CD4-positive, CD25-positive, alpha-beta regulatory T cell (primary cell): ENCODE measurements around the gene C1orf159. TPM values are rescaled to one million over a fixed set of nuclear protein-coding genes. Genes with fewer than 3 reads are reported as not detected.

Experiments used
- ATAC-seq, 2 donors: fragments of 150-1000 bp; cut with Tn5 transposase; one replicate each; pipeline ENCODE4 v1.10.0; 2021; ENCODE audit warnings: low read depth in 2 of 2, moderate number of reproducible peaks in 2 of 2, moderate library complexity in 1 of 2
- DNase-seq, 3 donors: peaks; one replicate each; pipeline versions ENCODE4 v3.0.0 to v3.0.0-alpha.2; 2012 to 2022; ENCODE audit warnings: mixed read lengths in 1 of 3
- H3K27ac ChIP-seq: one replicate; pipeline ENCODE4 v1.7.0; 2013; ENCODE audit warnings: mild to moderate bottlenecking, low read length; ENCODE audit not compliant: insufficient read depth, poor library complexity, severe bottlenecking
- H3K27me3 ChIP-seq: one replicate; pipeline ENCODE4 v1.7.0; 2013; ENCODE audit warnings: low read length; ENCODE audit not compliant: control insufficient read depth, insufficient read depth
- H3K36me3 ChIP-seq: one replicate; pipeline ENCODE4 v1.7.0; 2013; ENCODE audit warnings: mild to moderate bottlenecking, low read length, moderate library complexity; ENCODE audit not compliant: control insufficient read depth, insufficient read depth
- H3K4me1 ChIP-seq: 2 replicates; pipeline ENCODE4 v1.7.0; 2013; ENCODE audit warnings: mild to moderate bottlenecking, low read length; ENCODE audit not compliant: insufficient read depth, control insufficient read depth, poor library complexity, severe bottlenecking
- H3K4me3 ChIP-seq: one replicate; pipeline ENCODE4 v1.7.0; 2013; ENCODE audit warnings: low read depth, mild to moderate bottlenecking, low read length, moderate library complexity
- H3K9me3 ChIP-seq, 2 experiments: 1 replicate in 1 of 2; 2 replicates in 1 of 2; pipeline ENCODE4 v1.7.0; 2013; ENCODE audit warnings: low read length in 2 of 2, mild to moderate bottlenecking in 1 of 2, moderate library complexity in 1 of 2; ENCODE audit not compliant: control insufficient read depth in 2 of 2
- H3K27ac Mint-ChIP-seq, 3 donors: one replicate each; pipeline ENCODE4 v1.8.0; 2020 to 2022; ENCODE audit warnings: mild to moderate bottlenecking in 3 of 3, mixed read lengths in 3 of 3, moderate library complexity in 2 of 3
- H3K27me3 Mint-ChIP-seq: one replicate; pipeline ENCODE4 v1.8.0; 2022; ENCODE audit warnings: mild to moderate bottlenecking, mixed read lengths
- H3K36me3 Mint-ChIP-seq: one replicate; pipeline ENCODE4 v1.8.0; 2020; ENCODE audit warnings: mixed read lengths
- H3K4me1 Mint-ChIP-seq, 4 donors: one replicate each; pipeline ENCODE4 v1.8.0; 2020 to 2022; ENCODE audit warnings: mixed read lengths in 4 of 4, mild to moderate bottlenecking in 1 of 4
- H3K4me3 Mint-ChIP-seq, 4 donors: one replicate each; pipeline ENCODE4 v1.8.0; 2020 to 2022; ENCODE audit warnings: mild to moderate bottlenecking in 4 of 4, mixed read lengths in 4 of 4, moderate library complexity in 3 of 4
- H3K9me3 Mint-ChIP-seq, 7 donors: one replicate each; pipeline ENCODE4 v1.8.0; 2020 to 2022; ENCODE audit warnings: mixed read lengths in 7 of 7, mild to moderate bottlenecking in 3 of 7, moderate library complexity in 2 of 7
- polyA plus RNA-seq, 4 donors: library from polyadenylated mRNA; unstranded; fragments of 300-500 nt; fragmentation: Illumina TruSeq; gene quantifications; one replicate each; pipeline ENCODE4 v1.2.3, GENCODE V29; 2021
- total RNA-seq: library from RNA; stranded (reverse); gene quantifications from one replicate; pipeline ENCODE4 v1.2.3, GENCODE V29; 2022

Gene C1orf159
- total and polyA plus RNA-seq, 5 donors from 2014 or later, result 3.0 to 20.0 (median 4.9) TPM

- Mint-ChIP-seq H3K4me3 (peak overlapping the region in 1 of 4 donors; percentile 21), H3K36me3 (no peaks in the 10 kb centered on the region), H3K27ac (no peak overlapping the region), H3K4me1 (peaks cover 0 to 10% (median 2%) of the 10 kb centered on the region in 4 donors), H3K27me3 (peaks cover 10% of the 10 kb centered on the region), H3K9me3 (no peaks in the 10 kb centered on the region)
- Histone ChIP-seq H3K9me3 (no peaks in the 10 kb centered on the region), H3K27me3 (no peaks in the 10 kb centered on the region), H3K27ac (no peak overlapping the region), H3K36me3 (no peaks in the 10 kb centered on the region), H3K4me1 (peaks cover 9% of the 10 kb centered on the region), H3K4me3 (no peak overlapping the region)
- peak; percentile 84 to 92 for ATAC-seq
- peak; percentile 69 to 81 (median 80) for DNase-seq
Observed at GRCh38 chr1:1122078-1122811, 6.4 kb upstream of the C1orf159 start.

- Mint-ChIP-seq H3K27me3 (peaks cover 10% of the 10 kb centered on the region), H3K4me1 (peaks cover 0 to 13% (median 2%) of the 10 kb centered on the region in 4 donors), H3K36me3 (no peaks in the 10 kb centered on the region), H3K4me3 (no peak overlapping the region), H3K27ac (no peak overlapping the region), H3K9me3 (no peaks in the 10 kb centered on the region)
- ATAC-seq, result no peak
- no peaks in the 10 kb centered on the region for H3K36me3 ChIP-seq
- no peak for DNase-seq
- H3K9me3 ChIP-seq, result no peaks in the 10 kb centered on the region
- H3K4me1 ChIP-seq, result peaks cover 11% of the 10 kb centered on the region
- no peaks in the 10 kb centered on the region for H3K27me3 ChIP-seq
- no peak overlapping the region for H3K4me3 ChIP-seq
- no peak overlapping the region for H3K27ac ChIP-seq
Observed at GRCh38 chr1:1121611-1122077, 5.8 kb upstream of the C1orf159 start.

GRCh38 chr1:1120866-1121591 lies 5.1 kb upstream of the C1orf159 start:
- Mint-ChIP-seq H3K9me3 (no peaks in the 10 kb centered on the region), H3K36me3 (no peaks in the 10 kb centered on the region), H3K4me1 (peaks cover 0 to 14% (median 3%) of the 10 kb centered on the region in 4 donors), H3K27ac (no peak overlapping the region), H3K4me3 (no peak overlapping the region), H3K27me3 (peaks cover 10% of the 10 kb centered on the region)
- ATAC-seq, result no peak
- no peaks in the 10 kb centered on the region for H3K9me3 ChIP-seq
- H3K4me3 ChIP-seq, result no peak overlapping the region
- H3K36me3 ChIP-seq, result no peaks in the 10 kb centered on the region
- H3K27me3 ChIP-seq, result no peaks in the 10 kb centered on the region
- H3K4me1 ChIP-seq, result peaks cover 17% of the 10 kb centered on the region
- DNase-seq, result no peak
- no peak overlapping the region for H3K27ac ChIP-seq

- no peaks in the 10 kb centered on the region for H3K9me3 Mint-ChIP-seq
- DNase-seq (no peak), ATAC-seq (no peak)
- H3K4me1 Mint-ChIP-seq, result peaks cover 0 to 17% (median 6%) of the 10 kb centered on the region in 4 donors
- H3K27ac ChIP-seq, result no peak overlapping the region
- no peak overlapping the region for H3K4me3 Mint-ChIP-seq
- no peaks in the 10 kb centered on the region for H3K36me3 ChIP-seq
- no peaks in the 10 kb centered on the region for H3K9me3 ChIP-seq
- peaks cover 19% of the 10 kb centered on the region for H3K4me1 ChIP-seq
- no peaks in the 10 kb centered on the region for H3K27me3 ChIP-seq
- H3K27ac Mint-ChIP-seq, result no peak overlapping the region
- H3K36me3 Mint-ChIP-seq, result no peaks in the 10 kb centered on the region
- H3K4me3 ChIP-seq, result no peak overlapping the region
- peaks cover 10% of the 10 kb centered on the region for H3K27me3 Mint-ChIP-seq
Observed at GRCh38 chr1:1120096-1120495, 4.2 kb upstream of the C1orf159 start.

GRCh38 chr1:1119272-1119890 lies 3.5 kb upstream of the C1orf159 start:
- peaks cover 25% of the 10 kb centered on the region for H3K4me1 ChIP-seq
- H3K27me3 ChIP-seq, result no peaks in the 10 kb centered on the region
- H3K27ac Mint-ChIP-seq, result no peak overlapping the region
- H3K4me3 Mint-ChIP-seq, result peak overlapping the region in 2 of 4 donors; percentile 67 to 73
- no peak for DNase-seq
- no peaks in the 10 kb centered on the region for H3K9me3 ChIP-seq
- H3K36me3 ChIP-seq, result no peaks in the 10 kb centered on the region
- H3K27me3 Mint-ChIP-seq, result peaks cover 10% of the 10 kb centered on the region
- H3K36me3 Mint-ChIP-seq, result no peaks in the 10 kb centered on the region
- no peak overlapping the region for H3K27ac ChIP-seq
- H3K4me1 Mint-ChIP-seq, result peaks cover 0 to 24% (median 9%) of the 10 kb centered on the region in 4 donors
- H3K9me3 Mint-ChIP-seq, result peaks cover 0 to 1% (median 0%) of the 10 kb centered on the region in 7 donors
- no peak overlapping the region for H3K4me3 ChIP-seq
- ATAC-seq, result no peak

- Mint-ChIP-seq H3K27ac (no peak overlapping the region), H3K27me3 (peaks cover 8% of the 10 kb centered on the region), H3K36me3 (no peaks in the 10 kb centered on the region), H3K4me1 (peaks cover 0 to 22% (median 9%) of the 10 kb centered on the region in 4 donors), H3K4me3 (peak overlapping the region in 3 of 4 donors; percentile 16 to 73 (median 67)), H3K9me3 (peaks cover 0 to 1% (median 0%) of the 10 kb centered on the region in 7 donors)
- Histone ChIP-seq H3K9me3 (no peaks in the 10 kb centered on the region), H3K36me3 (no peaks in the 10 kb centered on the region), H3K27me3 (no peaks in the 10 kb centered on the region), H3K4me1 (peaks cover 25% of the 10 kb centered on the region), H3K4me3 (no peak overlapping the region), H3K27ac (no peak overlapping the region)
- DNase-seq (no peak), ATAC-seq (no peak)
Observed at GRCh38 chr1:1118876-1119220, 3.0 kb upstream of the C1orf159 start.

GRCh38 chr1:1118011-1118875 lies 2.4 kb upstream of the C1orf159 start:
- no peak overlapping the region for H3K4me3 ChIP-seq
- Mint-ChIP-seq H3K4me3 (peak overlapping the region in 2 of 4 donors; percentile 70 to 74), H3K27ac (no peak overlapping the region), H3K27me3 (peaks cover 4% of the 10 kb centered on the region), H3K36me3 (peaks cover 2% of the 10 kb centered on the region), H3K4me1 (peaks cover 0 to 21% (median 10%) of the 10 kb centered on the region in 4 donors), H3K9me3 (peaks cover 0 to 3% (median 0%) of the 10 kb centered on the region in 7 donors)
- peaks cover 25% of the 10 kb centered on the region for H3K4me1 ChIP-seq
- no peak overlapping the region for H3K27ac ChIP-seq
- DNase-seq (no peak), ATAC-seq (no peak)
- H3K27me3 ChIP-seq, result no peaks in the 10 kb centered on the region
- peaks cover 2 to 4% of the 10 kb centered on the region in 2 experiments for H3K9me3 ChIP-seq
- no peaks in the 10 kb centered on the region for H3K36me3 ChIP-seq
